Activated T-helper 17 cell treated with anti-CD3 and anti-CD28 coated beads, Interleukin-2, amount 50 U/mL, for 72 hours (primary cell): ENCODE results near the gene LSAMP. TPM values are rescaled to one million over a fixed set of nuclear protein-coding genes. Genes with fewer than 3 reads are reported as not detected.

Source experiments
- ATAC-seq: fragments of 150-1000 bp; cut with Tn5 transposase; replicated peaks from 2 replicates; pipeline ENCODE4 v1.10.0; 2021; ENCODE audit warnings: mild to moderate bottlenecking, moderate library complexity
- H3K27ac Mint-ChIP-seq: one replicate; pipeline ENCODE4 v1.8.0; 2022; ENCODE audit warnings: mixed read lengths
- H3K27me3 Mint-ChIP-seq: one replicate; pipeline ENCODE4 v1.8.0; 2022; ENCODE audit warnings: mixed read lengths
- H3K36me3 Mint-ChIP-seq: one replicate; pipeline ENCODE4 v1.8.0; 2022; ENCODE audit warnings: low read depth, mild to moderate bottlenecking, mixed read lengths
- H3K4me1 Mint-ChIP-seq: one replicate; pipeline ENCODE4 v1.8.0; 2022; ENCODE audit warnings: mixed read lengths
- H3K4me3 Mint-ChIP-seq: one replicate; pipeline ENCODE4 v1.8.0; 2022; ENCODE audit warnings: mild to moderate bottlenecking, mixed read lengths
- H3K9me3 Mint-ChIP-seq: one replicate; pipeline ENCODE4 v1.8.0; 2022; ENCODE audit warnings: mixed read lengths
- total RNA-seq, 2 donors: library from RNA; stranded (reverse); gene quantifications; one replicate each; pipeline ENCODE4 v1.2.3, GENCODE V29; 2022

LSAMP gene
- total RNA-seq, 2 donors from 2014 or later = not detected

DNA sequence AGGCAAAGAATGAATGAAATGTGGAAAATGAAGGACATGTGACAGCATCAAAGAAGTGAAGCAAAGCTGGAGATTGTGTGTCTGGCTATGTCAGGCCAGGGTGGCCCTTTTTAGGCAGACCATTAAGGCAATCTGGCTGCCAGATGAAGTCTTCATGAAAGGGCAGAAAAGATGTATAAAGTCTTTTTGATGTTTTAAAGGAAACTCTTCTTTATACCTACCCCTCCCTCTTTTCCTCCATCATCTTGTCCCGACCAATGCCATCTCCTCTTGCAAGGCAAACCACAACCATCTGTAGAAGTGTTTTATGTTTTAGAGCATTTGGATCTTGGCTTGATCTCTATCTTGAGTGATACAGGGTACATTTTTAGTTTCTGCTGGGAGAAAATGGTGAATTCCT is 259.2 kb downstream of the LSAMP start:
- Mint-ChIP-seq H3K27ac (no peak overlapping the region), H3K36me3 (no peaks in the 10 kb centered on the region), H3K27me3 (peaks cover 4% of the 10 kb centered on the region), H3K4me1 (no peaks in the 10 kb centered on the region), H3K4me3 (no peak overlapping the region), H3K9me3 (peaks cover 3% of the 10 kb centered on the region)
- ATAC-seq = no peak

DNA sequence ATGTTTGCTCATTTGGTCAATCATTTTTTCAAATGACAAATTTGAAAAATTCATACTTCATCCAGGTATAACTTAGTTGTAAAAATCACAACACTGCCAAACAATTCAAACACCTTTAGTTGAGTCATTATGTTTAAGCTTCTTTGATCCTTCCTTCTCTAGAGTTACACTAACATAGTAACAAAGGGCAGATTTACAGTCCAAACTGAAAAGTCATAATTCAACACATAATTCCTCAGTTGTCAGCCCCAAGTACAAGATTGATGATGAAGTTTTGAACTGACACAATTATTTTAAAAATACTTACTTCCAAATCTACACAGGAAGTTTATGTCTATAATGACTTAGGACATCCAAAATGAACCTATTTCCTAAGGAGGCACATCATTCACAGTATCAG is 264.1 kb downstream of the LSAMP start:
- Mint-ChIP-seq H3K27ac (no peak overlapping the region), H3K9me3 (peaks cover 3% of the 10 kb centered on the region), H3K36me3 (no peaks in the 10 kb centered on the region), H3K4me3 (no peak overlapping the region), H3K27me3 (no peaks in the 10 kb centered on the region), H3K4me1 (no peaks in the 10 kb centered on the region)
- ATAC-seq = no peak

DNA sequence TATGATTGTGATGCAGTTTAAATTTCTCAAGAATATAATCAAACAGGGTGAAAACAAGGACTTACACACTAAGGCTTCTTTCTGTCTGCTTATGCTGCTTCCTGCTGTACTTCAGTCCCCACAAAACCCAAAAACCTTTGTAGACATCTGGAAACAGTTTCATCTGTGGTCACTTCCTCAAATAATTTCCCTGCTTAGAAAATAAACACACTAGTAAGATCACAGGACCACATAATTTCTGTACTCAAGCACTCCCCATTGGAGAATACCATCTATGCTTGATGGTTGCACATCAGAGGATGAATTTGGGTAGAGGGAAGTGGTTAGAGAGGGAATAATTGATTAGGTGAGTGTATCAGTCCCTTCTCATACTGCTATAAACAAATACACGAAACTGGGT is 266.2 kb downstream of the LSAMP start:
- no peak for ATAC-seq
- H3K27ac Mint-ChIP-seq = no peak overlapping the region
- H3K4me1 Mint-ChIP-seq = no peaks in the 10 kb centered on the region
- H3K4me3 Mint-ChIP-seq = no peak overlapping the region
- peaks cover 3% of the 10 kb centered on the region for H3K9me3 Mint-ChIP-seq
- no peaks in the 10 kb centered on the region for H3K27me3 Mint-ChIP-seq
- no peaks in the 10 kb centered on the region for H3K36me3 Mint-ChIP-seq

DNA sequence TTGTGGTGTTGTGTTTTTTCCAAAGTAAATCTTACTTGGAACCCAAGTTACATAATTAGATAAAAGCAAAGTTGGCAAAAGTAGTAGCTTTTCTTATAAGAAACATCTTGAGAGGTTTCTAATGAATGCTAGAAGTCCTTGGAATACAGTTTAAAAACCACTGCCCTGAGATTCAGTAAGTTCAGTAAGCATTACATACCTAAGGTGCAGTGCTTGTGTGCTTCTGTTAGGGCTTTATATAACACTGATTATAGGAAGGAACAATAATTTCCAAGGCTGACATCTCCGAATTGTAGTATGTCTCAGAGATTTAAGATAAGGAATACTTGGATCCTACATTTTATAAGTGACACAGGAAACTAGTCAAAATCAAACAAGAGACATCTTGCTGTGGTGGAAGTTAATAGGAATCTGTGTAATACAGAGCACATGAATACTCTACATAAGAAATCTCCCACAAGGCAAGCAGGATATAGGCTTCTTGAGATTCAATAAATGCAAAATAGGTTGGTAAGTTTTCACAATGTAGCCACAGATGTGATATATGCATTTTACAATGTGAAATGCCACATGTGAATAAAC is 268.2 kb downstream of the LSAMP start:
- Mint-ChIP-seq H3K9me3 (no peaks in the 10 kb centered on the region), H3K27ac (no peak overlapping the region), H3K27me3 (no peaks in the 10 kb centered on the region), H3K4me3 (no peak overlapping the region), H3K36me3 (no peaks in the 10 kb centered on the region), H3K4me1 (no peaks in the 10 kb centered on the region)
- ATAC-seq = no peak

DNA sequence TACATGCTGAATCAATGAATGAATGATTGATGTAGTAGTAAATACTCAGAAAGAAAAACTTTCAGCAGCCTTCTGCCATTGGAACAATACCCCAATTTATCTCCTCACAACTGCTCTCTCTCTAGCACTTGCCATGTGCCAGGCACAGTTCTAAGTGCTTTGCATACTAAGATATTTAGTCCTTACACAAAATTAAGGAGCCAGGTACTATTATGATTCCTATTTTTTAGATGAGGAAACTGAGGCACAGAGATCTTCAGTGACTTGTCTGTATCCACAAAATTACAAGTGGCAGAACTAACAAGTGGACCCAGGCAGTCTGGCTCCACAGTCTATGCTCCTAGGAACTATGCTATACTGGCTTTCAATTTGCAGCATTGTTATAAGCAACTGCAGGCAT is 279.2 kb downstream of the LSAMP start:
- Mint-ChIP-seq H3K36me3 (no peaks in the 10 kb centered on the region), H3K4me1 (no peaks in the 10 kb centered on the region)

DNA sequence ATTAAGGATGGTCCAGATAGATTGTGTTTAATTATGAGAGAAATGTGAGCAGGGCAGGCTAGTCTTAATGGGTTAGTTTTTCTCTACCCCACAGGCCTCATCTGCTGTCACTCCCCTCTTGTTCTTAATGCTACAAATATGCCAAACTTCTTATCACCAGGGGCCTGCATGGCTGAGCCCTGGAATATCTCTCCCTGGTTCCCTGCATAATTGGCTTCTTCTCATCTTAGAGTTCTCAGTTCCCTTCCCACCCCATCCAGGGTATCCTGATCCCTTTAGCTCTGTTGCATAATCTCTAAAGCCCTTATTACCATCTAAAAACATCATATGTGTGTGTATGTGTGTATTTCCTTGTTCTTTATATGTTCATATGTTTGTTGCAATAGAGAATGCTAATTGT is 279.6 kb downstream of the LSAMP start:
- ATAC-seq = no peak
- no peaks in the 10 kb centered on the region for H3K36me3 Mint-ChIP-seq
- no peaks in the 10 kb centered on the region for H3K4me1 Mint-ChIP-seq
- H3K27me3 Mint-ChIP-seq = peaks cover 3% of the 10 kb centered on the region
- no peak overlapping the region for H3K4me3 Mint-ChIP-seq
- H3K9me3 Mint-ChIP-seq = no peaks in the 10 kb centered on the region
- no peak overlapping the region for H3K27ac Mint-ChIP-seq

More for the DNA sequence above, 279.2 kb downstream of the LSAMP start:
- no peak overlapping the region for H3K27ac Mint-ChIP-seq
- no peaks in the 10 kb centered on the region for H3K9me3 Mint-ChIP-seq
- ATAC-seq = no peak
- H3K27me3 Mint-ChIP-seq = peaks cover 3% of the 10 kb centered on the region
- no peak overlapping the region for H3K4me3 Mint-ChIP-seq

DNA sequence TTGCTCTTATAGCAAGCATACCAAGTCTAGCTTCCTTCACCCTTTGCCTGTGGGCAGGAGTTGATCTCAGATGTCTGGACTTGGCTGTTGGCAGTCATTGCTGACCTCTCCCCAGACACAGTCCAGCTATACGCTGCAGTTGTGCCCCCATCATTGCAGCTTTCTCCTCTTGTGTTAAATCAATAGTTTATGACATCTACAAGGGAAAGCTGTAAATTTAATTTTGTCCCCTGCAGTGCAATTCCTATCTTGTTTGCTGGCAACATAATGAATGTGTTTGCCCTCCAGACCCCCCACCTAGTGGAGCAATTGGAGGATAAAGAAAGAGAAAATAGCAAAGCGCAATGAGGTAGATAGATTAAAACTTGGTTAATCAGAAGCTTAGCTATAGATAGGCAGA is 280.2 kb downstream of the LSAMP start:
- H3K9me3 Mint-ChIP-seq = no peaks in the 10 kb centered on the region
- H3K36me3 Mint-ChIP-seq = no peaks in the 10 kb centered on the region
- ATAC-seq = no peak
- no peak overlapping the region for H3K4me3 Mint-ChIP-seq
- H3K27ac Mint-ChIP-seq = no peak overlapping the region
- peaks cover 3% of the 10 kb centered on the region for H3K27me3 Mint-ChIP-seq
- H3K4me1 Mint-ChIP-seq = no peaks in the 10 kb centered on the region

DNA sequence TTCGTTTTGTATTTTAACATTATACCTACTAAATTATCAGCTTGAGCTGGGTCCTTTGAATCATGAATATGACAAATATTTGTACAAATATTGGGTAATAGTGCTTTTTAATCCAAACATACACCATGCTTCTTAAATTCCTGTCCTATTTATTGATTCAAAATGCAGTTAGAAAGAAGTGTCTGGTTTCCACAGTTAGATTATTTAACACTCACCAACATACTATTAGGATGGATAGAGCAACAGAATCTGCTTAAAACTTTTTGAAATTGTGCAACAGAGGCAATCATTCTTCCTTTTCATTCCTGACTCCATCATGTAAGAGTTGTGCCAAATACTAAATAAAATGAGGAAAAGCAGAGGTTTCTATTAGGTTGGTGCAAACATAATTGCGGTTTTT is 281.2 kb downstream of the LSAMP start:
- Mint-ChIP-seq H3K27me3 (peaks cover 3% of the 10 kb centered on the region), H3K4me1 (no peaks in the 10 kb centered on the region)

DNA sequence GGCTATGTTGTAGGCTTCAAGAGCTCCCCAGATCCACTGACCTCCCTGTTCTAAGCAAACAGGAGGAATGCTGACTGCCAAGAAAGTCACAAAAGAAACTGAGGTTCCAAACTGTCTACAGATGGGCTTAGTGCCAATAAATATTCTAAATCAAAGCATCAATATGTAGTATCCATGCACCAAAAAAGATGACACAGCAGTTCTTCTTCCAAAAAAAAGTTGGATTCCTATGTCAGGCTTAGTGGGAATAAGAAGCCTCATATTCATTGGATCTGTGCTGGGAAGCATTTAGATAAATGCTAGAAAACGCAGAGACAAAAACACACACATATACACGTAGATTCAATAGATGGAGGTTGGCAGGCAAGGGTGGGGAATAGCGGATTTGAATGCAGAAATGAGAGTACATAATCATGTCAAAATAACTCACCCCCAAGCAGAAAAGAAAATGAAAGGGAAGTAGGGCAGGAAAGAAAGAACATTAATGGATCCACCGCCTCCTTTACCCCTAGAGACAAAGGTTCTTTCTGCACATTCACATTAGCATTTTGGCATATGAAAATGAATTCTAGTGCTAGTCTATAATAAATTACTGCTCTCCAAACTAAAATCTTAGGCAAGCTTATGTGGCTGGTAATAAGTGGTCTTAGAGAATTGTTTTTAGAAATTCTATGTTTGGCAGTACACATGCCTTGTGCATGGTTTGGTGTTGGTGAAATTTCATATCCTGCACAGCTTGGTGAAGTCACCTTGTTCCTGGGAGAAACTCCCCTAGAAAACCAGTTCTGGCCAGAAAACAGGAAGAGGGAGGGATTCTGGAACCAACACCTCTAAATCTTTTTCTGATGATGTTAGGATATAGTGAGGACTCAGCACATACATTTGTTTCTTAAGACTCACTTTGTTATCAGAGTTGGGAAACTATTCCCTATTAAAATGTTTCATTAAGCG is 283.4 kb downstream of the LSAMP start:
- Mint-ChIP-seq H3K4me3 (no peak overlapping the region), H3K4me1 (no peaks in the 10 kb centered on the region), H3K27me3 (no peaks in the 10 kb centered on the region), H3K36me3 (no peaks in the 10 kb centered on the region), H3K27ac (no peak overlapping the region), H3K9me3 (no peaks in the 10 kb centered on the region)
- no peak for ATAC-seq

More for the DNA sequence above, 281.2 kb downstream of the LSAMP start:
- Mint-ChIP-seq H3K36me3 (no peaks in the 10 kb centered on the region), H3K9me3 (no peaks in the 10 kb centered on the region), H3K27ac (no peak overlapping the region), H3K4me3 (no peak overlapping the region)
- no peak for ATAC-seq

DNA sequence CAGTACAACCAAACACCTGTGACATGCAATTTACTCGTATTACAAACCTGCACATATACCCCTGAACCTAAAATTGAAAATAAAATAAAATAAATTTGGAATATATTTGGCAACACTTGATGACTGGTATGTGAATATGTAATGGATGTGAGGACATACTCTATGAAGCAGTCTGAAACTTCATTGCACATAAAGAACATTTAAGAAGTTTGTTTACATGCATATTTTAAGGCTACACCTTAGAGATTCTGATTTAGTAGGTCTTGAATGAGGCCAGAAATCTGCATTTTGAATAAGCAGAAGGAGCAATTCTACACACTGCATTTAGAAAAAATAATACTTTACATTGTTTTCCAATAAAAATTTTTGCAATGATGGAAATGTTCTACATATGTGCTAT is 284.7 kb downstream of the LSAMP start:
- no peak for ATAC-seq
- Mint-ChIP-seq H3K27me3 (no peaks in the 10 kb centered on the region), H3K9me3 (no peaks in the 10 kb centered on the region), H3K36me3 (no peaks in the 10 kb centered on the region), H3K4me1 (no peaks in the 10 kb centered on the region), H3K4me3 (no peak overlapping the region), H3K27ac (no peak overlapping the region)

DNA sequence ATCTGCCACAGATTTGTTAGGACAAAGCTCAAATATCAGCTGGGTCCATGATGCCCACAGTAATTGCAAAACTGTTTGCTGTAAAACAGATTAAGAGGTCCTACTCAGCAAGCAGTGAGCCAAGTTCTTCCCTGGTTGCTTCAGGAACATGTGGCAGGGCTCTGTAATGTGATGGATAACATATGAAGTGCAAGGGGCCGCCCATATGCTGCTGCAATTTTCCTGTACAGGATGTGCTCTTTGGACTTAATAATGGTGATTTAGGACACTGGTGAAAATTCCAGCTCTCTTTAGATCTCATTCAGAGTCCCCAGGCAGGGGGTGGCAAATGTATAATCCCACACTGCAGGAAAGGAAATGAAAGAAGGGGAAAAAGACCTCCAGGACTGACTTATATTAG is 289.4 kb downstream of the LSAMP start:
- H3K9me3 Mint-ChIP-seq = no peaks in the 10 kb centered on the region
- ATAC-seq = no peak
- H3K36me3 Mint-ChIP-seq = no peaks in the 10 kb centered on the region
- H3K27me3 Mint-ChIP-seq = peaks cover 3% of the 10 kb centered on the region
- H3K4me1 Mint-ChIP-seq = no peaks in the 10 kb centered on the region
- H3K27ac Mint-ChIP-seq = no peak overlapping the region
- H3K4me3 Mint-ChIP-seq = no peak overlapping the region

DNA sequence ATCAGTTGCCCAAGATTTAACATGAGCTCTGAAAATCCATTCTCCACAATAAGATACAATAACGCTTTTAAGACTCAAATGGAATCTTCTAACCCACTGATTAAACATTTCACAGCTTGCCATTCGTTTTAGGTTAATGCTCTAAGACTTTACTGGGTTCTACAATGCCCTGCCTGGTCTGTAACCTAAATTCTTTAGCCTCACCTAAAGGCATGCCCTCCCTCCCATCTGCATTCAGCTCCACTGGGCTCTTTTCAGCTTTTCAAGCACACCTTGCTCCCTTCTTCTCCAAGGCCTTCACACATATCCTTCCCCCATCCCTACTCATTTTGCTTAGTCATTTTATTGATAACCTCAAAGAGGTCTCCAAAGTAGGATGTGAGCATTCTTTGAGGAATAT is 290.9 kb downstream of the LSAMP start:
- H3K36me3 Mint-ChIP-seq = no peaks in the 10 kb centered on the region
- no peak for ATAC-seq
- no peaks in the 10 kb centered on the region for H3K4me1 Mint-ChIP-seq
- peaks cover 3% of the 10 kb centered on the region for H3K27me3 Mint-ChIP-seq
- H3K27ac Mint-ChIP-seq = no peak overlapping the region
- no peaks in the 10 kb centered on the region for H3K9me3 Mint-ChIP-seq
- no peak overlapping the region for H3K4me3 Mint-ChIP-seq

DNA sequence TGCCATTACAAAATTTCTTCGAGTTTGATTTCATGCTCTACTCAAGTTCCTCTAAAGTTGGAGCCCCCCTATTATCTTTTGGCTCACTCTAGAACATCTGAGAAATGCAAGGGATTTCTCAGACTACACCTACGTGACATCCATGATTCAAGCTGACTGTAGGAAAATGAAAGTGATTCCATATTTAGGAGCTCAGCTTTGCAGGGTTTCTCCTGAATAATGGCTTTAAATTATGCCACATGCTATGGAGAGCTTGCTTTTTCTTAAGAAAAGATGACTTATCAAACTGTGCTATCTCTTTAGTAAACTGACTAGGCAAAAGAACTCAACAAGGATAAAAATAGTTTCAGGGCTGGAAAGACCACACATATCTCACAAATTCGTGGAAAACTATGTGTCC is 292.1 kb downstream of the LSAMP start:
- Mint-ChIP-seq H3K9me3 (no peaks in the 10 kb centered on the region), H3K4me1 (no peaks in the 10 kb centered on the region), H3K4me3 (no peak overlapping the region), H3K27me3 (peaks cover 3% of the 10 kb centered on the region), H3K27ac (no peak overlapping the region), H3K36me3 (no peaks in the 10 kb centered on the region)
- ATAC-seq = no peak

DNA sequence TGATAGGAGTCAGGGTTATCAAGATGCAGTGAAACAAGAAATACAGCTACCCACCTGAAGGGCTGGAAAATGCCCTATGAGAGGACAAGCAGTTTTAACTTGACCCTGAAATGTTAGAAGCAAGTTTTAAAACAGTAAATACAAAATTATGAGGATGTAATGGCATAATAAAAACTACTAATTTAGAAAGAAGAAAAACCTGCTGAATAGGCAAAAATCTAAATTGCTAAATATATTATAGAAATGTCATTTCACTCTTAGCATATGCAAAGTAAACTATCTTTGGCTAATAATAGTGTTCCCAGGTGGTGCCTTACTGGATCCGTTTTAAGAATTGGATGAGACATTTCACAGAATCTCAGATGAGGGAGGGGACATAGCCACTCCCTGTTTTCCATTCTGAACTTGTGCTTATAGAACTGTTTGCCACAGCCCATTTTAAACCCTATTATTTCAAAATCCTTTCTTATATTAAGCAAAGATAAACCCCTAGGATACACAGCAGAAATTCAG is 294.6 kb downstream of the LSAMP start:
- no peak overlapping the region for H3K4me3 Mint-ChIP-seq
- no peak overlapping the region for H3K27ac Mint-ChIP-seq
- no peaks in the 10 kb centered on the region for H3K4me1 Mint-ChIP-seq
- peaks cover 8% of the 10 kb centered on the region for H3K9me3 Mint-ChIP-seq
- peaks cover 3% of the 10 kb centered on the region for H3K27me3 Mint-ChIP-seq
- H3K36me3 Mint-ChIP-seq = no peaks in the 10 kb centered on the region
- ATAC-seq = no peak
